ENCODE results near the gene ADGRG1.

- TF ChIP-seq CTCF (IDR thresholded peaks at IDR 0.05) (no peak), POLR2A (IDR thresholded peaks at IDR 0.05) (no peak), POLR2AphosphoS5 (IDR thresholded peaks at IDR 0.05; ENCODE audit: insufficient read depth in 1 of 2, low read depth in 1 of 2) (no peak)
Measured at GRCh38 chr16:57688987-57689761, 60.7 kb downstream of the ADGRG1 start.

Data from vagina (tissue), 2 donors.